ENCODE data around the gene KLF2.
"Not testable (repeated sequence)": the region's sequence is repeated elsewhere in the genome, so short reads cannot be mapped to it uniquely, and the experiment has no call there.

KLF2 gene

GRCh38 chr19:16345457-16345856, 20.8 kb downstream of the KLF2 start:
- H3K9me3 ChIP-seq (ENCODE audit: control insufficient read depth, low read length) = no peaks in the 10 kb centered on the region
- no peaks in the 10 kb centered on the region for H3K36me3 ChIP-seq (ENCODE audit: control insufficient read depth, insufficient read depth, low read length)
- DNase-seq = no peak
- peaks cover 16% of the 10 kb centered on the region for H3K4me1 ChIP-seq (ENCODE audit: control insufficient read depth, insufficient read depth, low read length, poor library complexity, severe bottlenecking)
- no peak overlapping the region for H3K27ac ChIP-seq (ENCODE audit: insufficient read depth, low read length, poor library complexity, severe bottlenecking)
- H3K4me3 ChIP-seq (ENCODE audit: insufficient read depth, low read depth, low read length, poor library complexity, severe bottlenecking) = no peak overlapping the region
- H3K27me3 ChIP-seq (replicated peaks; ENCODE audit: control insufficient read depth, insufficient read depth, low read length, poor library complexity, severe bottlenecking) = no peaks in the 10 kb centered on the region

GRCh38 chr19:16347099-16347498, 22.5 kb downstream of the KLF2 start:
- H3K27ac ChIP-seq (ENCODE audit: insufficient read depth, low read length, poor library complexity, severe bottlenecking); H3K36me3 ChIP-seq (ENCODE audit: control insufficient read depth, insufficient read depth, low read length); DNase-seq; H3K27me3 ChIP-seq (replicated peaks; ENCODE audit: control insufficient read depth, insufficient read depth, low read length, poor library complexity, severe bottlenecking); H3K9me3 ChIP-seq (ENCODE audit: control insufficient read depth, low read length); H3K4me3 ChIP-seq (ENCODE audit: insufficient read depth, low read depth, low read length, poor library complexity, severe bottlenecking): not testable (repeated sequence)
- peaks cover 17% of the 10 kb centered on the region for H3K4me1 ChIP-seq (ENCODE audit: control insufficient read depth, insufficient read depth, low read length, poor library complexity, severe bottlenecking)

- H3K27ac ChIP-seq (ENCODE audit: insufficient read depth, low read length, poor library complexity, severe bottlenecking) = no peak overlapping the region
- H3K9me3 ChIP-seq (ENCODE audit: control insufficient read depth, low read length) = no peaks in the 10 kb centered on the region
- no peaks in the 10 kb centered on the region for H3K27me3 ChIP-seq (replicated peaks; ENCODE audit: control insufficient read depth, insufficient read depth, low read length, poor library complexity, severe bottlenecking)
- no peak overlapping the region for H3K4me3 ChIP-seq (ENCODE audit: insufficient read depth, low read depth, low read length, poor library complexity, severe bottlenecking)
- peaks cover 10% of the 10 kb centered on the region for H3K4me1 ChIP-seq (ENCODE audit: control insufficient read depth, insufficient read depth, low read length, poor library complexity, severe bottlenecking)
- no peaks in the 10 kb centered on the region for H3K36me3 ChIP-seq (ENCODE audit: control insufficient read depth, insufficient read depth, low read length)
- no peak for DNase-seq
Measured at GRCh38 chr19:16347706-16348105, 23.1 kb downstream of the KLF2 start.

- H3K4me3 ChIP-seq (ENCODE audit: insufficient read depth, low read depth, low read length, poor library complexity, severe bottlenecking) = no peak overlapping the region
- no peaks in the 10 kb centered on the region for H3K9me3 ChIP-seq (ENCODE audit: control insufficient read depth, low read length)
- H3K27me3 ChIP-seq (replicated peaks; ENCODE audit: control insufficient read depth, insufficient read depth, low read length, poor library complexity, severe bottlenecking) = no peaks in the 10 kb centered on the region
- peaks cover 12% of the 10 kb centered on the region for H3K4me1 ChIP-seq (ENCODE audit: control insufficient read depth, insufficient read depth, low read length, poor library complexity, severe bottlenecking)
- no peak overlapping the region for H3K27ac ChIP-seq (ENCODE audit: insufficient read depth, low read length, poor library complexity, severe bottlenecking)
- DNase-seq = no peak
- no peaks in the 10 kb centered on the region for H3K36me3 ChIP-seq (ENCODE audit: control insufficient read depth, insufficient read depth, low read length)
Measured at GRCh38 chr19:16349551-16350152, 25.0 kb downstream of the KLF2 start.

- no peaks in the 10 kb centered on the region for H3K9me3 ChIP-seq (ENCODE audit: control insufficient read depth, low read length)
- peak overlapping the region; percentile 25 for H3K27ac ChIP-seq (ENCODE audit: insufficient read depth, low read length, poor library complexity, severe bottlenecking)
- no peak overlapping the region for H3K4me3 ChIP-seq (ENCODE audit: insufficient read depth, low read depth, low read length, poor library complexity, severe bottlenecking)
- peaks cover 26% of the 10 kb centered on the region for H3K4me1 ChIP-seq (ENCODE audit: control insufficient read depth, insufficient read depth, low read length, poor library complexity, severe bottlenecking)
- H3K27me3 ChIP-seq (replicated peaks; ENCODE audit: control insufficient read depth, insufficient read depth, low read length, poor library complexity, severe bottlenecking) = no peaks in the 10 kb centered on the region
- DNase-seq = no peak
- H3K36me3 ChIP-seq (ENCODE audit: control insufficient read depth, insufficient read depth, low read length) = no peaks in the 10 kb centered on the region
Measured at GRCh38 chr19:16351133-16351809, 26.6 kb downstream of the KLF2 start.

- Histone ChIP-seq H3K4me3 (ENCODE audit: insufficient read depth, low read depth, low read length, poor library complexity, severe bottlenecking) (no peak overlapping the region), H3K27ac (ENCODE audit: insufficient read depth, low read length, poor library complexity, severe bottlenecking) (peak overlapping the region; percentile 9), H3K9me3 (ENCODE audit: control insufficient read depth, low read length) (no peaks in the 10 kb centered on the region), H3K4me1 (ENCODE audit: control insufficient read depth, insufficient read depth, low read length, poor library complexity, severe bottlenecking) (peaks cover 55% of the 10 kb centered on the region), H3K27me3 (replicated peaks; ENCODE audit: control insufficient read depth, insufficient read depth, low read length, poor library complexity, severe bottlenecking) (no peaks in the 10 kb centered on the region), H3K36me3 (ENCODE audit: control insufficient read depth, insufficient read depth, low read length) (no peaks in the 10 kb centered on the region)
- DNase-seq = no peak
Measured at GRCh38 chr19:16355293-16356043, 30.8 kb downstream of the KLF2 start.

GRCh38 chr19:16358456-16358855, 33.8 kb downstream of the KLF2 start:
- DNase-seq = no peak
- Histone ChIP-seq H3K36me3 (ENCODE audit: control insufficient read depth, insufficient read depth, low read length) (no peaks in the 10 kb centered on the region), H3K27ac (ENCODE audit: insufficient read depth, low read length, poor library complexity, severe bottlenecking) (no peak overlapping the region), H3K4me3 (ENCODE audit: insufficient read depth, low read depth, low read length, poor library complexity, severe bottlenecking) (no peak overlapping the region), H3K9me3 (ENCODE audit: control insufficient read depth, low read length) (no peaks in the 10 kb centered on the region), H3K4me1 (ENCODE audit: control insufficient read depth, insufficient read depth, low read length, poor library complexity, severe bottlenecking) (peaks cover 74% of the 10 kb centered on the region), H3K27me3 (replicated peaks; ENCODE audit: control insufficient read depth, insufficient read depth, low read length, poor library complexity, severe bottlenecking) (no peaks in the 10 kb centered on the region)

- Histone ChIP-seq H3K4me3 (ENCODE audit: insufficient read depth, low read depth, low read length, poor library complexity, severe bottlenecking) (no peak overlapping the region), H3K36me3 (ENCODE audit: control insufficient read depth, insufficient read depth, low read length) (no peaks in the 10 kb centered on the region), H3K4me1 (ENCODE audit: control insufficient read depth, insufficient read depth, low read length, poor library complexity, severe bottlenecking) (peaks cover 80% of the 10 kb centered on the region), H3K27ac (ENCODE audit: insufficient read depth, low read length, poor library complexity, severe bottlenecking) (no peak overlapping the region), H3K9me3 (ENCODE audit: control insufficient read depth, low read length) (no peaks in the 10 kb centered on the region), H3K27me3 (replicated peaks; ENCODE audit: control insufficient read depth, insufficient read depth, low read length, poor library complexity, severe bottlenecking) (no peaks in the 10 kb centered on the region)
- DNase-seq = no peak
Measured at GRCh38 chr19:16359074-16359473, 34.4 kb downstream of the KLF2 start.

- no peak overlapping the region for H3K4me3 ChIP-seq (ENCODE audit: insufficient read depth, low read depth, low read length, poor library complexity, severe bottlenecking)
- H3K27ac ChIP-seq (ENCODE audit: insufficient read depth, low read length, poor library complexity, severe bottlenecking) = peak overlapping the region; percentile 38
- no peaks in the 10 kb centered on the region for H3K9me3 ChIP-seq (ENCODE audit: control insufficient read depth, low read length)
- DNase-seq = no peak
- peaks cover 82% of the 10 kb centered on the region for H3K4me1 ChIP-seq (ENCODE audit: control insufficient read depth, insufficient read depth, low read length, poor library complexity, severe bottlenecking)
- no peaks in the 10 kb centered on the region for H3K27me3 ChIP-seq (replicated peaks; ENCODE audit: control insufficient read depth, insufficient read depth, low read length, poor library complexity, severe bottlenecking)
- no peaks in the 10 kb centered on the region for H3K36me3 ChIP-seq (ENCODE audit: control insufficient read depth, insufficient read depth, low read length)
Measured at GRCh38 chr19:16359964-16360363, 35.3 kb downstream of the KLF2 start.

GRCh38 chr19:16360738-16361137, 36.1 kb downstream of the KLF2 start:
- Histone ChIP-seq H3K4me3 (ENCODE audit: insufficient read depth, low read depth, low read length, poor library complexity, severe bottlenecking) (peak overlapping the region; percentile 5), H3K27me3 (replicated peaks; ENCODE audit: control insufficient read depth, insufficient read depth, low read length, poor library complexity, severe bottlenecking) (no peaks in the 10 kb centered on the region), H3K36me3 (ENCODE audit: control insufficient read depth, insufficient read depth, low read length) (no peaks in the 10 kb centered on the region), H3K4me1 (ENCODE audit: control insufficient read depth, insufficient read depth, low read length, poor library complexity, severe bottlenecking) (peaks cover 84% of the 10 kb centered on the region), H3K27ac (ENCODE audit: insufficient read depth, low read length, poor library complexity, severe bottlenecking) (peak overlapping the region; percentile 38), H3K9me3 (ENCODE audit: control insufficient read depth, low read length) (no peaks in the 10 kb centered on the region)
- DNase-seq = no peak
